ENCODE results near the gene POU2AF1.

The POU2AF1 gene

GRCh38 chr11:111378861-111379601 lies at the start of gene POU2AF1:
TSS of gene POU2AF1 (minus strand) at chr11:111379275. CDS start at chr11:111379177, 98 bp downstream.
- in situ Hi-C loops (cut with MboI; ENCODE audit: low sequenced_read_pairs), result no loop called here

GRCh38 chr11:111428113-111428876 lies 49.2 kb upstream of the POU2AF1 start:
- in situ Hi-C loops (cut with MboI; ENCODE audit: low sequenced_read_pairs), result no loop called here

GRCh38 chr11:111427471-111427912 lies 48.4 kb upstream of the POU2AF1 start:
- in situ Hi-C loops (cut with MboI; ENCODE audit: low sequenced_read_pairs), result no loop called here

- in situ Hi-C loops (cut with MboI; ENCODE audit: low sequenced_read_pairs), result no loop called here
Measured at GRCh38 chr11:111426617-111427016, 47.5 kb upstream of the POU2AF1 start.

- in situ Hi-C loops (cut with MboI; ENCODE audit: low sequenced_read_pairs), result loop anchor here (25.0 kb wide), 1 partner anchor 136 kb away; the partner anchor contains the start of gene POU2AF3
Measured at GRCh38 chr11:111423250-111423615, 44.2 kb upstream of the POU2AF1 start.

GRCh38 chr11:111422494-111423249 lies 43.6 kb upstream of the POU2AF1 start:
- in situ Hi-C loops (cut with MboI; ENCODE audit: low sequenced_read_pairs), result loop anchor here (25.0 kb wide), 1 partner anchor 135 kb away; the partner anchor contains the start of gene POU2AF3

GRCh38 chr11:111421251-111421650 lies 42.2 kb upstream of the POU2AF1 start:
- in situ Hi-C loops (cut with MboI; ENCODE audit: low sequenced_read_pairs), result loop anchor here (25.0 kb wide), 1 partner anchor 134 kb away; the partner anchor contains the start of gene POU2AF3

GRCh38 chr11:111419641-111420327 lies 40.7 kb upstream of the POU2AF1 start:
- in situ Hi-C loops (cut with MboI; ENCODE audit: low sequenced_read_pairs), result loop anchor here (25.0 kb wide), 1 partner anchor 132 kb away; the partner anchor contains the start of gene POU2AF3

- in situ Hi-C loops (cut with MboI; ENCODE audit: low sequenced_read_pairs), result loop anchor here (25.0 kb wide), 1 partner anchor 132 kb away; the partner anchor contains the start of gene POU2AF3
Measured at GRCh38 chr11:111419181-111419580, 40.1 kb upstream of the POU2AF1 start.

- in situ Hi-C loops (cut with MboI; ENCODE audit: low sequenced_read_pairs), result loop anchor here (25.0 kb wide), 1 partner anchor 131 kb away; the partner anchor contains the start of gene POU2AF3
Measured at GRCh38 chr11:111418436-111418787, 39.3 kb upstream of the POU2AF1 start.

- in situ Hi-C loops (cut with MboI; ENCODE audit: low sequenced_read_pairs), result loop anchor here (25.0 kb wide), 1 partner anchor 131 kb away; the partner anchor contains the start of gene POU2AF3
Measured at GRCh38 chr11:111417766-111418435, 38.8 kb upstream of the POU2AF1 start.

- in situ Hi-C loops (cut with MboI; ENCODE audit: low sequenced_read_pairs), result loop anchor here (25.0 kb wide), 1 partner anchor 130 kb away; the partner anchor contains the start of gene POU2AF3
Measured at GRCh38 chr11:111417011-111417765, 38.1 kb upstream of the POU2AF1 start.

GRCh38 chr11:111416231-111416960 lies 37.3 kb upstream of the POU2AF1 start:
- in situ Hi-C loops (cut with MboI; ENCODE audit: low sequenced_read_pairs), result loop anchor here (25.0 kb wide), 1 partner anchor 129 kb away; the partner anchor contains the start of gene POU2AF3

GRCh38 chr11:111414936-111415335 lies 35.9 kb upstream of the POU2AF1 start:
- in situ Hi-C loops (cut with MboI; ENCODE audit: low sequenced_read_pairs), result loop anchor here (25.0 kb wide), 1 partner anchor 128 kb away; the partner anchor contains the start of gene POU2AF3

- in situ Hi-C loops (cut with MboI; ENCODE audit: low sequenced_read_pairs), result loop anchor here (25.0 kb wide), 1 partner anchor 127 kb away; the partner anchor contains the start of gene POU2AF3
Measured at GRCh38 chr11:111414267-111414931, 35.3 kb upstream of the POU2AF1 start.

GRCh38 chr11:111413849-111414248 lies 34.8 kb upstream of the POU2AF1 start:
- in situ Hi-C loops (cut with MboI; ENCODE audit: low sequenced_read_pairs), result loop anchor here (25.0 kb wide), 1 partner anchor 127 kb away; the partner anchor contains the start of gene POU2AF3

GRCh38 chr11:111412293-111412692 lies 33.2 kb upstream of the POU2AF1 start:
- in situ Hi-C loops (cut with MboI; ENCODE audit: low sequenced_read_pairs), result loop anchor here (25.0 kb wide), 1 partner anchor 125 kb away; the partner anchor contains the start of gene POU2AF3
